AG04449 (cell line): Measurements from ENCODE around the gene ERICH6B.

Source experiments
- CTCF ChIA-PET: fragments of 350-600 bp; formaldehyde crosslinking; extraction: SDS; loops from one replicate; lab custom pipeline; 2021; ENCODE audit warnings: antibody characterized with exemption; lab: Yijun Ruan, JAX
- POLR2A ChIA-PET: fragments of 400-600, 350-600 bp; formaldehyde crosslinking; extraction: SDS; loops from one replicate; lab custom pipeline; 2020; ENCODE audit warnings: antibody characterized with exemption, inconsistent platforms; lab: Yijun Ruan, JAX
- DNase-seq: peaks from one replicate; pipeline ENCODE4 v3.0.0-alpha.2; 2010; ENCODE audit warnings: low read depth, low spot score
- H3K4me3 ChIP-seq: 2 replicates; pipeline ENCODE4 v1.5.1; 2011; ENCODE audit warnings: low read depth, mild to moderate bottlenecking, control low read depth, low read length
- CTCF ChIP-seq: IDR thresholded peaks from one replicate; pipeline ENCODE4 v1.5.1; 2011; ENCODE audit warnings: mild to moderate bottlenecking, moderate library complexity, low read length, control low read depth, inconsistent platforms; ENCODE audit not compliant: insufficient read depth; ENCODE audit errors: missing control alignments

Gene ERICH6B

GRCh38 chr13:45512098-45512496 lies 103.4 kb downstream of the ERICH6B start:
- H3K4me3 ChIP-seq = no peak overlapping the region
- no peak for DNase-seq
- POLR2A ChIA-PET = no interaction called here
- no peak for TF ChIP-seq CTCF
- CTCF ChIA-PET = interaction anchor here (0.6 to 2.9 kb wide), 23 partner anchors 8 to 614 kb away, joined by 3 to 25 read pairs (median 3); no protein-coding TSS in a partner anchor

- CTCF ChIA-PET = interaction anchor here (0.6 to 2.9 kb wide), 25 partner anchors 8 to 614 kb away, joined by 3 to 25 read pairs (median 3); no protein-coding TSS in a partner anchor
These were observed 104.0 kb downstream of the ERICH6B start for GRCh38 chr13:45511310-45512097.

DNA sequence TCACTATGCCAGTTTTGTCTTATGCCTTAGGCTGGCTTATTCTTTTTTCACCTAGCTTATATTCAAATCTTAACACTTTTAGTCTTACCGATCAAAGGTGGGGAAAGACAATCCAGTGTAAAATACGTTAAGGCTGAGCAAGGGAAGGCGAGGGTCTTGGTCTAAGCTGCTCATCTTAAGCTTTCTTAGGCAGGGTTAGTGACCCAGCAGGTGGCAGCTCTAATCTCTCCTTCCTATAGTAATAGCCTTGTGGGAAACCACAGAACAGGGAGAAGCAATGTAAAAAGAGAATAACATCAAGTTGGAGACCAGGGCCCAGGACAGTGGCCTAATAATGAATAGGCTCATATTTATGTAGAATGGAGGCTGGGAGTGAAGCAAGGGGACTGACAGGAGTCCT lies 104.9 kb downstream of the ERICH6B start:
- CTCF ChIA-PET = interaction anchor here (0.7 to 1.4 kb wide), 7 partner anchors 9 to 616 kb away, joined by 3 to 13 read pairs (median 4); no protein-coding TSS in a partner anchor
- H3K4me3 ChIP-seq = no peak overlapping the region
- TF ChIP-seq CTCF = no peak
- POLR2A ChIA-PET = no interaction called here
- DNase-seq = no peak

More at GRCh38 chr13:45511310-45512097, 104.0 kb downstream of the ERICH6B start:
- no peak for DNase-seq
- peak; percentile 60 for TF ChIP-seq CTCF
- POLR2A ChIA-PET = no interaction called here
- H3K4me3 ChIP-seq = no peak overlapping the region

DNA sequence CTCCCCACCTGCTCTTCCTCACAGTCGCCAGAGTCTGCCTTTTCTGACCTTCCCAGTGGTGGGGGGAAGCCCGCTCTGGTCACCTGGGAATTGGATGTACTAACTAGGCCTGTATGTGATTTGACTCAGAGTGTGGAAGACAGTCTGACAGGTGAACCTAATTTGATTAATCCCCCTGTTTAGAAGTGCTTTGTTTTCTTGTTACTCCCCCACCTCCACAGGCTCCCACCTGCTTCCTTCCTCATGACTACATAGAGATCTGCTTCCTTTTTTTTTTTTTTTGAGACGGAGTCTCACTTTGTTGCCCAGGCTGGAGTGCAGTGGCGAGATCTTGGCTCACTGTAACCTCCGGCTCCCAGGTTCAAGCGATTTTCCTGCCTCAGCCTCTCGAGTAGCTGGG lies 106.8 kb downstream of the ERICH6B start:
- DNase-seq = no peak
- H3K4me3 ChIP-seq = no peak overlapping the region
- ChIA-PET CTCF (interaction anchor here (0.9 to 1.9 kb wide), 3 partner anchors 10 to 138 kb away, joined by 3 to 7 read pairs (median 3); no protein-coding TSS in a partner anchor), POLR2A (no interaction called here)
- no peak for TF ChIP-seq CTCF

GRCh38 chr13:45506811-45507210 lies 108.7 kb downstream of the ERICH6B start:
- DNase-seq = no peak
- no peak overlapping the region for H3K4me3 ChIP-seq
- no peak for TF ChIP-seq CTCF
- ChIA-PET POLR2A (no interaction called here), CTCF (interaction anchor here (1.5 to 1.9 kb wide), 2 partner anchors 16 to 136 kb away, joined by 3 to 7 read pairs; no protein-coding TSS in a partner anchor)

DNA sequence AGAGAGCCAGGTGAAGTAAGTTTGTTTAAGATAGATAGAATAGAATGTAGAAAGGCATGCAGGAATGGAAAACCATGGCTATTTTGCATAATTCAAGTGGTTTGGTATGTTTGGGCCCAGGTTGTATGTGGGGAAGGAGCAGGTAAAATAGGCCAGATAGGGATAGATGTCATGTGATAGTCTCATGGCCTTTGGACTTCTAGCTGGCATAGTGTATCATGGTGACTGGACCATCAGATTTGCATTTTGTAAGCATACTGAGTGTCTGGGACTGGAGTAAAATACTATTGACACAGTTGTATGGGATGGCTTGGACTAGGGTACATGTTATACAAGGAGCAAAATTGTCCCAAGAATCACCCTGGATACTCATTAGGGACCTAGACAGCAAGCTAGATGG lies 111.9 kb downstream of the ERICH6B start:
- no peak overlapping the region for H3K4me3 ChIP-seq
- no peak for TF ChIP-seq CTCF
- POLR2A ChIA-PET = no interaction called here
- CTCF ChIA-PET = interaction anchor here (2.5 kb wide), 1 partner anchor 9 kb away, joined by 25 read pairs; no protein-coding TSS in a partner anchor
- DNase-seq = no peak
